AG10803 (cell line): ENCODE measurements around the gene PANK2.
"Not testable (repeated sequence)": the region's sequence is repeated elsewhere in the genome, so short reads cannot be mapped to it uniquely, and the experiment has no call there.

Source experiments
- DNase-seq: peaks from one replicate; pipeline ENCODE4 v3.0.0; 2010; ENCODE audit warnings: low read depth
- H3K4me3 ChIP-seq: 2 replicates; pipeline ENCODE4 v1.5.1; 2011; ENCODE audit warnings: mild to moderate bottlenecking, low read length, control low read depth
- CTCF ChIP-seq: conservative IDR thresholded peaks from 2 replicates; pipeline ENCODE4 v1.5.1; 2011; ENCODE audit warnings: mild to moderate bottlenecking, low read length, control low read depth, inconsistent platforms

Gene PANK2

GRCh38 chr20:3971145-3971544 lies 82.0 kb downstream of the PANK2 start:
- no peak overlapping the region for H3K4me3 ChIP-seq
- DNase-seq: no peak
- no peak for TF ChIP-seq CTCF

GRCh38 chr20:3972161-3972560 lies 83.0 kb downstream of the PANK2 start:
- no peak for TF ChIP-seq CTCF
- DNase-seq: no peak
- no peak overlapping the region for H3K4me3 ChIP-seq

- DNase-seq, H3K4me3 ChIP-seq: not testable (repeated sequence)
These were observed 83.4 kb downstream of the PANK2 start for GRCh38 chr20:3972631-3973030.

- TF ChIP-seq CTCF: no peak
- DNase-seq: no peak
These were observed 84.5 kb downstream of the PANK2 start for GRCh38 chr20:3973705-3974104.

GRCh38 chr20:3976511-3976910 lies 87.3 kb downstream of the PANK2 start:
- no peak for TF ChIP-seq CTCF
- H3K4me3 ChIP-seq: no peak overlapping the region
- DNase-seq: no peak

More at GRCh38 chr20:3973705-3974104, 84.5 kb downstream of the PANK2 start:
- no peak overlapping the region for H3K4me3 ChIP-seq
